OCI-LY7 (cell line): ENCODE measurements around the gene EHD4. TPM values are rescaled to one million over a fixed set of nuclear protein-coding genes. Genes with fewer than 3 reads are reported as not detected.

ENCODE experiments used
- BruUV-seq: library from RNA; stranded (reverse); fragments of 400-500 nt; replicated peaks from 2 replicates; lab custom pipeline; 2021; lab: Mats Ljungman, UMichigan
- CTCF ChIA-PET: fragments of 300-600 bp; sonication (Branson Sonifier 250); formaldehyde crosslinking; loops from one replicate; lab custom pipeline; 2022; ENCODE audit warnings: antibody characterized with exemption; ENCODE audit not compliant: unreplicated experiment; lab: Charles Lee
- POLR2A ChIA-PET: fragments of 300-600 bp; sonication (Branson Sonifier 250); formaldehyde crosslinking; loops from one replicate; lab custom pipeline; 2022; ENCODE audit warnings: antibody characterized with exemption; lab: Charles Lee
- DNase-seq: peaks from one replicate; pipeline ENCODE4 v3.0.0-alpha.2; 2015; ENCODE audit warnings: low spot score
- H2AFZ ChIP-seq: fragments of 200-600 bp; sonication (generic), shearing (Covaris generic); 2 replicates; pipeline ENCODE4 v1.6.1; 2014; ENCODE audit warnings: mild to moderate bottlenecking, antibody characterized with exemption, low read length, moderate library complexity
- H3K27ac ChIP-seq: fragments of 200-600 bp; sonication (generic); 2 replicates; pipeline ENCODE4 v1.5.1; 2014; ENCODE audit warnings: mixed run types, low read depth, mild to moderate bottlenecking, moderate library complexity, low read length, inconsistent platforms; ENCODE audit not compliant: poor library complexity, severe bottlenecking
- H3K36me3 ChIP-seq: fragments of 200-600 bp; sonication (generic); 2 replicates; pipeline ENCODE4 v1.6.1; 2014; ENCODE audit warnings: mild to moderate bottlenecking, antibody characterized with exemption, low read length, moderate library complexity, mixed read lengths; ENCODE audit not compliant: insufficient read depth
- H3K4me1 ChIP-seq: fragments of 200-600 bp; sonication (generic); 2 replicates; pipeline ENCODE4 v1.5.1; 2014; ENCODE audit warnings: mild to moderate bottlenecking, low read length; ENCODE audit not compliant: insufficient read depth, poor library complexity, severe bottlenecking
- H3K4me2 ChIP-seq: fragments of 200-600 bp; sonication (generic); 2 replicates; pipeline ENCODE4 v1.6.1; 2014; ENCODE audit warnings: mild to moderate bottlenecking, low read length
- H3K4me3 ChIP-seq: fragments of 200-600 bp; sonication (generic); 2 replicates; pipeline ENCODE4 v1.5.1; 2014; ENCODE audit warnings: mild to moderate bottlenecking, low read depth, low read length; ENCODE audit not compliant: poor library complexity, severe bottlenecking
- H3K79me2 ChIP-seq: fragments of 200-600 bp; sonication (generic); 2 replicates; pipeline ENCODE4 v1.6.1; 2016; ENCODE audit warnings: low read depth, mild to moderate bottlenecking, low read length, moderate library complexity, mixed read lengths; ENCODE audit not compliant: insufficient read depth
- H3K9me2 ChIP-seq: fragments of 200-600 bp; sonication (generic); 2 replicates; pipeline ENCODE4 v1.6.1; 2016; ENCODE audit warnings: mild to moderate bottlenecking, low read length, mixed read lengths; ENCODE audit not compliant: insufficient read depth
- H3K9me3 ChIP-seq: fragments of 200-600 bp; sonication (generic); 2 replicates; pipeline ENCODE4 v1.6.1; 2014; ENCODE audit warnings: mild to moderate bottlenecking, mixed run types, low read length, mixed read lengths
- H4K20me1 ChIP-seq: fragments of 200-600 bp; sonication (generic); 2 replicates; pipeline ENCODE4 v1.6.1; 2014; ENCODE audit warnings: mild to moderate bottlenecking, antibody characterized with exemption, low read length, moderate library complexity, mixed read lengths; ENCODE audit not compliant: insufficient read depth
- EZH2phosphoT487 ChIP-seq: fragments of 200-600 bp; sonication (generic); IDR thresholded peaks from 2 replicates; pipeline ENCODE4 v1.6.1; 2018; ENCODE audit warnings: low read depth, borderline replicate concordance, mild to moderate bottlenecking, mixed run types, antibody characterized with exemption, low read length, moderate library complexity, mixed read lengths
- intact Hi-C: fragments of 100-400 bp; cut with micrococcal nuclease; formaldehyde crosslinking; loops from one replicate; pipeline ENCODE4 v1.10.0; 2022; ENCODE audit not compliant: unreplicated experiment
- total RNA-seq, 2 experiments: library from RNA; depleted of rRNA in 1 of 2; stranded (reverse); fragments of >200 nt in 1 of 2; shearing (Covaris generic) in 1 of 2; gene quantifications; 2 replicates each; pipeline ENCODE4 v1.2.3, GENCODE V29; 2014 to 2022
- TF ChIP-seq, protein P1 (sequence below): fragments of 200-600 bp; sonication (generic); conservative IDR thresholded peaks from 2 replicates; pipeline ENCODE4 v1.5.1; 2014; ENCODE audit warnings: mild to moderate bottlenecking, antibody characterized with exemption, low read length, moderate library complexity, mixed read lengths

The EHD4 gene
- total RNA-seq, 2 experiments from 2014 or later: 13.5 to 19.4 TPM

DNA sequence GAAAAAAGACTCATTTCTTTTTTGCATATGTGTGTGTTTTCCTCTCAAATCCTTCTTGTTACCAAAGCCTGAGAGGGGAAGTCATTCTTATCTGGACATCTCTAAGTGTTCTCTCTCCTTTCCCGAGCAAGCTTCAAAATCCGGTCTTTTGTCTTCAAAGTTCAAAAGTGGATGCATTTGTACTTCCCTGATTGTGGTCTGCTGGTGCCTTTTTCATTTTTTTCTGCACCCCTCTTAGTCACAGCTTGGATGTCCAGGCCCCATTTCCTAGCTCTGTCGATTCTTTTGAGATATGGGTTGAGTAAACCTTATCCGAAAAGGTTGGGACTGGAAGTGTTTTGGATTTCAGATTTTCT lies 34.8 kb downstream of the EHD4 start:
- H3K9me2 ChIP-seq: no peaks in the 10 kb centered on the region
- ChIA-PET CTCF (no interaction called here), POLR2A (interaction anchor here (1.7 kb wide), 1 partner anchor 24 kb away, joined by 3 read pairs; no protein-coding TSS in a partner anchor)
- no peak for DNase-seq
- BruUV-seq: TSS peak; percentile 12
- H3K36me3 ChIP-seq: peaks cover 10% of the 10 kb centered on the region; the same call in 1 of the 2 replicates
- no peak overlapping the region for H3K4me2 ChIP-seq
- no peak overlapping the region for H3K4me3 ChIP-seq
- H2AFZ ChIP-seq: no peak overlapping the region
- H3K79me2 ChIP-seq: no peaks in the 10 kb centered on the region
- intact Hi-C loops: no loop called here
- no peak for TF ChIP-seq EZH2phosphoT487
- TF ChIP-seq, protein P1, sequence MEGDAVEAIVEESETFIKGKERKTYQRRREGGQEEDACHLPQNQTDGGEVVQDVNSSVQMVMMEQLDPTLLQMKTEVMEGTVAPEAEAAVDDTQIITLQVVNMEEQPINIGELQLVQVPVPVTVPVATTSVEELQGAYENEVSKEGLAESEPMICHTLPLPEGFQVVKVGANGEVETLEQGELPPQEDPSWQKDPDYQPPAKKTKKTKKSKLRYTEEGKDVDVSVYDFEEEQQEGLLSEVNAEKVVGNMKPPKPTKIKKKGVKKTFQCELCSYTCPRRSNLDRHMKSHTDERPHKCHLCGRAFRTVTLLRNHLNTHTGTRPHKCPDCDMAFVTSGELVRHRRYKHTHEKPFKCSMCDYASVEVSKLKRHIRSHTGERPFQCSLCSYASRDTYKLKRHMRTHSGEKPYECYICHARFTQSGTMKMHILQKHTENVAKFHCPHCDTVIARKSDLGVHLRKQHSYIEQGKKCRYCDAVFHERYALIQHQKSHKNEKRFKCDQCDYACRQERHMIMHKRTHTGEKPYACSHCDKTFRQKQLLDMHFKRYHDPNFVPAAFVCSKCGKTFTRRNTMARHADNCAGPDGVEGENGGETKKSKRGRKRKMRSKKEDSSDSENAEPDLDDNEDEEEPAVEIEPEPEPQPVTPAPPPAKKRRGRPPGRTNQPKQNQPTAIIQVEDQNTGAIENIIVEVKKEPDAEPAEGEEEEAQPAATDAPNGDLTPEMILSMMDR: no peak
- no peaks in the 10 kb centered on the region for H3K9me3 ChIP-seq
- H4K20me1 ChIP-seq: no peaks in the 10 kb centered on the region
- H3K4me1 ChIP-seq: peaks cover 18% of the 10 kb centered on the region
- H3K27ac ChIP-seq: no peak overlapping the region

DNA sequence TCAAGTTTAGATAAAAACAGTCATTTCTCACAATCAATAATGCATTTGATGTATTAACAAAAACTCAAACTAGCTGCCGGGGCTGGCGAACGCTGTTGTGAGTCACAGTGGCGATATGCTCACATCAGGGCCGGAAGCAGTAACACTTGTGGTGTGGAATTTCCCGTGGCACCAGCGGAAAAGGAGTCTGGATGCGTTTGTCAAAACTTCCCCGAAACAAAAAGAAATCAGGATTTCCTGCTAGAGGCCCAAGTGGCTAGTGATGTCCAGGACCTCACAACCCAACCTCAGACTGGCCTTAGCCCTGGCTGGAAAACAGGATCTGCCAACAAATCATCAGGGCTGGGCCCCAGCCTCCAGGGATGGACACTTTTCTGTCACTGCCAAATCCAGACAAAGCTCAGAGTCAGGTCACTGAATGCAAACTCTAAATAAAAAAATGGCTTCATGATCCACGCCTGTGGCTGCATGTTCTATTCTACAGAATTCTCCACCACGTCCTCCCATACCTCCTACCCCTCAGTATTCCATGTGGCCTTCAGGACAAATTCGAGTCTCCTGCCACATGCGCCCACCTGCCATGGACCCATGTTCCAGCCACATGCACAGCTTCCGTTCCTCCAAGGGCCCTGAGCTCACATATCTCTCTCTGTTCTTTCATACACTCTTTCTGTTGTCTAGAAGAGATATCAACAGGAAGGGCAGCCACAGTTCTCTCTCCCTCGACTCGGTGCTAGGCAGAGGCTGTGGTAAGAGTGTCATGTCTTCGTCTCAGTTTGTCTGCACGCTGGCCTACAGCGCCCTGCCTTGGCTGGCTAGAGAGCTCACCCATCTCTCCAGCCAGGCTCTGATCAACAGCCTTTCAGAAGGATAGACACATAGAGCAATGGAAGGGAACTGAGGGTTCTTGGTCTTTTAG lies 35.4 kb downstream of the EHD4 start:
- H2AFZ ChIP-seq: no peak overlapping the region
- CTCF ChIA-PET: no interaction called here
- H3K4me3 ChIP-seq: no peak overlapping the region
- no peaks in the 10 kb centered on the region for H3K9me3 ChIP-seq
- no peaks in the 10 kb centered on the region for H3K79me2 ChIP-seq
- no peak for TF ChIP-seq EZH2phosphoT487
- TF ChIP-seq, protein P1: no peak
- H3K4me1 ChIP-seq: peaks cover 18% of the 10 kb centered on the region
- intact Hi-C loops: no loop called here
- no peak overlapping the region for H3K4me2 ChIP-seq
- peaks cover 10% of the 10 kb centered on the region; the same call in 1 of the 2 replicates for H3K36me3 ChIP-seq
- no TSS peak for BruUV-seq
- no peaks in the 10 kb centered on the region for H4K20me1 ChIP-seq
- no peak overlapping the region for H3K27ac ChIP-seq
- DNase-seq: no peak
- POLR2A ChIA-PET: interaction anchor here (1.7 kb wide), 1 partner anchor 25 kb away, joined by 3 read pairs; no protein-coding TSS in a partner anchor
- no peaks in the 10 kb centered on the region for H3K9me2 ChIP-seq

DNA sequence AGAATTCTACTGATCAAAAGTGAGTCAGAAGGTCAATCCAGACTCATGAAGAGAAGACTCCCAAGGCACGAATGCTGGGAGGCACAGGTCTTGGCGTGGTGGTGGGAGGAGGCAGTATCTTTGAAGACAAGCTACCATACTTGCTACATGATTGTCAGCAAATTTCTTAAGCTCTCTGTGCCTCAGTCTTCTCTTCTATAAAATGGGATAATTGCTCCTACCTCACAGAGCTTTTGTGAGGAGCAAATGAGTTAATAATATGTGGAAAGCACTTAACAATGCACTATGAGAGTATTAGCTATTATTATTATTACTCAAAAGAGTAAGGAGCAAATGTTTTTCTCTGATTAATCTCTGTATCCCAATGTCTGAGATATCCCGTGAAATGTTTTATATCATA lies 36.2 kb downstream of the EHD4 start:
- Histone ChIP-seq H3K4me3 (no peak overlapping the region), H2AFZ (no peak overlapping the region), H3K4me1 (peaks cover 18% of the 10 kb centered on the region), H3K4me2 (no peak overlapping the region), H3K9me3 (no peaks in the 10 kb centered on the region), H3K79me2 (no peaks in the 10 kb centered on the region), H3K9me2 (no peaks in the 10 kb centered on the region), H3K36me3 (peaks cover 10% of the 10 kb centered on the region; the same call in 1 of the 2 replicates), H3K27ac (no peak overlapping the region), H4K20me1 (no peaks in the 10 kb centered on the region)
- intact Hi-C loops: no loop called here
- no peak for TF ChIP-seq EZH2phosphoT487
- TF ChIP-seq, protein P1: no peak
- no peak for DNase-seq
- BruUV-seq: no TSS peak
- POLR2A ChIA-PET: interaction anchor here (1.7 kb wide), 1 partner anchor 26 kb away, joined by 3 read pairs; no protein-coding TSS in a partner anchor
- CTCF ChIA-PET: interaction anchor here (0.6 kb wide), 1 partner anchor 118 kb away, joined by 3 read pairs; no protein-coding TSS in a partner anchor
